K562 (cell line): ENCODE data around the gene UTP4. TPM values are rescaled to one million over a fixed set of nuclear protein-coding genes. Genes with fewer than 3 reads are reported as not detected.

ENCODE experiments used
- ADNP ChIP-seq: fragments of 200-800 bp; sonication (Bioruptor generic); IDR thresholded peaks from 2 replicates; pipeline ENCODE4 v1.6.1; 2016; ENCODE audit warnings: missing genetic modification characterization, missing compliant biosample characterization
- ARID1B ChIP-seq: fragments of 450-650 bp; IDR thresholded peaks from 2 replicates; pipeline ENCODE4 v1.6.1; 2016; ENCODE audit warnings: antibody characterized with exemption, mild to moderate bottlenecking, inconsistent platforms
- BDP1 ChIP-seq: IDR thresholded peaks from 3 replicates; pipeline ENCODE4 v1.6.1; 2011; ENCODE audit not compliant: insufficient read length, insufficient read depth
- CHD4 ChIP-seq: fragments of 200-600 bp; sonication (generic); IDR thresholded peaks from 3 replicates; pipeline ENCODE4 v1.6.1; 2012; ENCODE audit warnings: low read depth, mild to moderate bottlenecking, mixed read lengths, low read length, inconsistent platforms; ENCODE audit not compliant: insufficient read depth, insufficient replicate concordance, poor library complexity, severe bottlenecking
- E2F3 ChIP-seq: fragments of 250-450 bp; sonication (Bioruptor Pico); IDR thresholded peaks from 2 replicates; pipeline ENCODE4 v1.4.0; 2020; ENCODE audit warnings: mild to moderate bottlenecking
- E2F6 ChIP-seq, 2 experiments: IDR thresholded peaks; 2 replicates each; pipeline ENCODE4 v1.6.1; 2011; ENCODE audit warnings: borderline replicate concordance in 1 of 2, control low read depth in 1 of 2, low read depth in 1 of 2, low read length in 1 of 2, mild to moderate bottlenecking in 1 of 2, mixed read lengths in 1 of 2, moderate library complexity in 1 of 2; ENCODE audit not compliant: insufficient read depth in 1 of 2, insufficient read length in 1 of 2, poor library complexity in 1 of 2, severe bottlenecking in 1 of 2; ENCODE audit errors: extremely low read depth in 1 of 2
- HDAC3 ChIP-seq: fragments of 450-650 bp; IDR thresholded peaks from 2 replicates; pipeline ENCODE4 v1.6.1; 2018; ENCODE audit warnings: borderline replicate concordance, mild to moderate bottlenecking, moderate library complexity; ENCODE audit not compliant: partially characterized antibody
- HMG20A ChIP-seq: fragments of 450-650 bp; formaldehyde crosslinking; conservative IDR thresholded peaks from 2 replicates; pipeline ENCODE4 v1.4.0; 2020; ENCODE audit warnings: mild to moderate bottlenecking, mixed read lengths
- HNRNPUL1 ChIP-seq: fragments of 200-400 bp; formaldehyde crosslinking; IDR thresholded peaks from 2 replicates; pipeline ENCODE4 v1.6.1; 2017; ENCODE audit warnings: low read length
- ID3 ChIP-seq, 2 experiments: fragments of 250-450 bp in 1 of 2; fragments of 450-650 bp in 1 of 2; sonication (Bioruptor Pico) in 1 of 2; IDR thresholded peaks; 2 replicates each; pipeline versions ENCODE4 v1.6.1 to v1.8.0; 2016 to 2021; ENCODE audit warnings: mild to moderate bottlenecking in 2 of 2, moderate library complexity in 2 of 2, missing compliant biosample characterization in 1 of 2, missing genetic modification characterization in 1 of 2
- IFI16 ChIP-seq: fragments of 250-450 bp; sonication (Bioruptor Pico); IDR thresholded peaks from 2 replicates; pipeline ENCODE4 v2.1.2; 2022; ENCODE audit warnings: mild to moderate bottlenecking, inconsistent platforms
- JUNB ChIP-seq: fragments of 450-650 bp; formaldehyde crosslinking; conservative IDR thresholded peaks from 2 replicates; pipeline ENCODE4 v1.4.0; 2020; ENCODE audit warnings: mild to moderate bottlenecking
- KDM2B ChIP-seq: fragments of 250-450 bp; sonication (Bioruptor Pico); IDR thresholded peaks from 2 replicates; pipeline ENCODE4 v1.8.0; 2021; ENCODE audit warnings: mild to moderate bottlenecking, moderate library complexity
- NFIX ChIP-seq: fragments of 250-450 bp; sonication (Bioruptor Pico); IDR thresholded peaks from 2 replicates; pipeline ENCODE4 v1.4.0; 2020; ENCODE audit warnings: low read depth, mild to moderate bottlenecking, moderate library complexity
- PHF20 ChIP-seq: fragments of 450-650 bp; IDR thresholded peaks from 2 replicates; pipeline ENCODE4 v1.6.1; 2018; ENCODE audit not compliant: partially characterized antibody
- POLR2AphosphoS2 ChIP-seq: IDR thresholded peaks from 2 replicates; pipeline ENCODE4 v1.6.1; 2012; ENCODE audit warnings: low read length, improper control_type of control experiment
- SAP30 ChIP-seq: fragments of 200-600 bp; sonication (generic); IDR thresholded peaks from 2 replicates; pipeline ENCODE4 v1.6.1; 2012; ENCODE audit warnings: borderline replicate concordance, low read depth, mild to moderate bottlenecking, moderate library complexity, low read length, control low read depth, inconsistent platforms; ENCODE audit not compliant: insufficient read depth, poor library complexity, severe bottlenecking
- SMAD2 ChIP-seq: fragments of 150-350 bp; IDR thresholded peaks from 2 replicates; pipeline ENCODE4 v1.6.1; 2014; ENCODE audit warnings: low read depth, mild to moderate bottlenecking, low read length
- THAP7 ChIP-seq: fragments of 250-450 bp; sonication (Bioruptor Pico); IDR thresholded peaks from 2 replicates; pipeline ENCODE4 v1.5.0; 2021
- XRCC4 ChIP-seq: IDR thresholded peaks from one replicate; pipeline ENCODE4 v1.6.1; 2011; ENCODE audit not compliant: insufficient read depth, insufficient read length; ENCODE audit errors: extremely low read depth
- ZNF121 ChIP-seq: sonication (generic); formaldehyde crosslinking; conservative IDR thresholded peaks from 2 replicates; pipeline ENCODE4 v1.8.0; 2022; ENCODE audit warnings: missing genetic modification reagents
- ZNF133 ChIP-seq: fragments of 250-450 bp; sonication (Bioruptor Pico); IDR thresholded peaks from 2 replicates; pipeline ENCODE4 v1.4.0; 2020; ENCODE audit warnings: mild to moderate bottlenecking
- ZNF24 ChIP-seq: fragments of 450-650 bp; IDR thresholded peaks from 2 replicates; pipeline ENCODE4 v1.6.1; 2016
- ZNF778 ChIP-seq: fragments of 450-650 bp; formaldehyde crosslinking; IDR thresholded peaks from 2 replicates; pipeline ENCODE4 v1.4.0; 2020; ENCODE audit warnings: mild to moderate bottlenecking, moderate library complexity
- polyA plus RNA-seq, 8 experiments: library from polyadenylated mRNA; depleted of rRNA in 4 of 8; stranded (reverse) in 5 of 8; unstranded in 3 of 8; fragments of >200 nt; fragmentation: Nextera tagmentation in 2 of 8; fragmentation: Illumina TruSeq in 1 of 8; extraction: Ambion mirVana in 2 of 8; extraction: Trizol in 1 of 8; gene quantifications; 2 replicates each; pipeline versions ENCODE4 v1.2.1 to v1.2.3, GENCODE V29; 2011 to 2014; ENCODE audit warnings: inconsistent platforms in 1 of 8, missing spikeins in 1 of 8
- total RNA-seq, 7 experiments: library from RNA; depleted of rRNA in 6 of 7; stranded (reverse); fragments of >200 nt in 6 of 7; fragmentation: Illumina TruSeq in 2 of 7; extraction: Trizol in 2 of 7; gene quantifications; 2 replicates each; pipeline versions ENCODE4 v1.2.1 to v1.2.3, GENCODE V29; 2011 to 2021; ENCODE audit warnings: low replicate concordance in 1 of 7
- TF ChIP-seq, protein P1 (sequence below): fragments of 450-650 bp; IDR thresholded peaks from 2 replicates; pipeline ENCODE4 v1.6.1; 2017; ENCODE audit warnings: mild to moderate bottlenecking, moderate library complexity

Gene UTP4
- total and polyA plus RNA-seq, 9 of the 15 experiments (the other 6 are each of a cell fraction or from before 2014, with no cell fraction given): 46.1 to 203 (median 145) TPM

DNA sequence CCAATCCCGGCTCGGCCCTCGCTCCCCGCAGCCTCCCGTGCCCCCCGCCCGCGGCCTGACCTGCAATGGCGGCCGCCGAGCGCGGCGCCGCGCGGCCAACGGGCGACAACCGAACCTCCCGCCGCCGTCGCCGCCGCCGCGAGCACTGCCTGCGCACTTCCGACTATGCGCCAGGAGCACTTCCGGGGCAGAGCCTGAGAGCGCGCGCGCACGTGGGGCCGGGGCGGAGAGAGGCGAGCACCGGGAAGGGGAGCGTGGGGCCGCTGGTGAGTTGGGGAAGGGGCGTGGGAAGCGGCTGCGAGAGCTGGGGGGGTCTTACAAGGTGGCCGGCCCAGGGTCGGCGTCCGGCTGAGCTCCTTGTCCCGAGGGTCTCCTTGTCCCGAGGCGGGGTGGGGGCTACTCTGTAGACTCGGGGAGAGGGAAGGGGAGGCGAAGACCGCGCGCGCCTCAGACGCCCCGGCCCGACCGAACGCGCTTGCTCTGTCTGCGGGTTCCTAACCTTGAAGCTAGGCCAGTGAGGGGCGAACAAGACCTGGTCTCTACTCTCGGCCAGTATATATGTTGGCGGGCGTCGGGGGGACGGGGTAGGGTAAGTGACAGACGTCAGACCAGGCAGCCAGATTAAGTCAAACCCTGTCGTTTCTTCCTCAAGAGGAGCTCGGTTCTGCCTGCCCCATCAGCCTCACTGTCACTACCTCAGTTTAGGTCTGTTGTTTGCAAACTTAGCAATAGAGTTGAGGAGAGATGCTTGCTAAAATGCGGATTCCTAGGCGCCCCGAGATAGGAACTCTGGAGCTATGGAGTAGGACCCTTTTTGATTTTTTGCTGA is at the start of gene UTP4, which contains the start of gene CHTF8 (continued):
- peak; percentile 46 to 52 for TF ChIP-seq E2F6 (IDR thresholded peaks at IDR 0.05; ENCODE audit: borderline replicate concordance in 1 of 2, extremely low read depth in 1 of 2, insufficient read depth in 1 of 2, insufficient read length in 1 of 2, low read depth in 1 of 2, low read length in 1 of 2, poor library complexity in 1 of 2, severe bottlenecking in 1 of 2)
- TF ChIP-seq ARID1B: no peak
- TF ChIP-seq CHD4: no peak
- no peak for TF ChIP-seq SMAD2
- no peak for TF ChIP-seq KDM2B
- TF ChIP-seq HDAC3: no peak
- no peak for TF ChIP-seq POLR2AphosphoS2
- no peak for TF ChIP-seq IFI16 (CRISPR knock-in tag)
- no peak for TF ChIP-seq HNRNPUL1
- TF ChIP-seq ZNF121 (CRISPR knock-in tag): no peak
- TF ChIP-seq, protein P1, sequence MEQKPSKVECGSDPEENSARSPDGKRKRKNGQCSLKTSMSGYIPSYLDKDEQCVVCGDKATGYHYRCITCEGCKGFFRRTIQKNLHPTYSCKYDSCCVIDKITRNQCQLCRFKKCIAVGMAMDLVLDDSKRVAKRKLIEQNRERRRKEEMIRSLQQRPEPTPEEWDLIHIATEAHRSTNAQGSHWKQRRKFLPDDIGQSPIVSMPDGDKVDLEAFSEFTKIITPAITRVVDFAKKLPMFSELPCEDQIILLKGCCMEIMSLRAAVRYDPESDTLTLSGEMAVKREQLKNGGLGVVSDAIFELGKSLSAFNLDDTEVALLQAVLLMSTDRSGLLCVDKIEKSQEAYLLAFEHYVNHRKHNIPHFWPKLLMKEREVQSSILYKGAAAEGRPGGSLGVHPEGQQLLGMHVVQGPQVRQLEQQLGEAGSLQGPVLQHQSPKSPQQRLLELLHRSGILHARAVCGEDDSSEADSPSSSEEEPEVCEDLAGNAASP: no peak
- no peak for TF ChIP-seq ID3 (CRISPR knock-in tag; IDR thresholded peaks at IDR 0.05)
- no peak for TF ChIP-seq ID3 (tag; IDR thresholded peaks at IDR 0.05)
- TF ChIP-seq BDP1: no peak
- TF ChIP-seq HMG20A (CRISPR knock-in tag): no peak
- TF ChIP-seq ZNF24: 0 out of 2 replicates have a peak, but pooled peaks have one; percentile 18
- TF ChIP-seq ZNF133 (CRISPR knock-in tag): no peak; the same call in 1 of the 2 replicates
- peak; percentile 69 for TF ChIP-seq PHF20
- TF ChIP-seq XRCC4: no peak
- no peak for TF ChIP-seq THAP7 (CRISPR knock-in tag)
- TF ChIP-seq ZNF778: no peak
- TF ChIP-seq SAP30: peak; percentile 96
- TF ChIP-seq NFIX: no peak
- 0 out of 2 replicates have a peak, but pooled peaks have one; percentile 44 for TF ChIP-seq E2F3 (CRISPR knock-in tag)
- no peak for TF ChIP-seq ADNP (tag)
- TF ChIP-seq JUNB (CRISPR knock-in tag): no peak
